Skeletal muscle satellite cell (primary cell): Measurements from ENCODE around the gene DOP1A.

Source experiments
- H3K27me3 ChIP-seq: 2 replicates; pipeline ENCODE4 v1.7.0; 2013; ENCODE audit warnings: low read length; ENCODE audit not compliant: control insufficient read depth, insufficient read depth
- H3K36me3 ChIP-seq: 2 replicates; pipeline ENCODE4 v1.7.0; 2013; ENCODE audit warnings: mild to moderate bottlenecking, control low read depth, low read length; ENCODE audit not compliant: insufficient read depth
- H3K4me1 ChIP-seq: 2 replicates; pipeline ENCODE4 v1.7.0; 2013; ENCODE audit warnings: low read length; ENCODE audit not compliant: control insufficient read depth, insufficient read depth
- H3K4me2 ChIP-seq: 2 replicates; pipeline ENCODE4 v1.7.0; 2013; ENCODE audit warnings: mild to moderate bottlenecking, low read length
- H3K4me3 ChIP-seq: 2 replicates; pipeline ENCODE4 v1.7.0; 2013; ENCODE audit warnings: low read length
- H3K9ac ChIP-seq: 2 replicates; pipeline ENCODE4 v1.7.0; 2013; ENCODE audit warnings: mild to moderate bottlenecking, low read depth, low read length, moderate library complexity
- H3K9me3 ChIP-seq: replicated peaks from 2 replicates; pipeline ENCODE4 v1.7.0; 2013; ENCODE audit warnings: mild to moderate bottlenecking, control low read depth, low read length

Gene DOP1A

GRCh38 chr6:83055366-83055964 lies 12.0 kb upstream of the DOP1A start:
- Histone ChIP-seq H3K4me3 (no peak overlapping the region), H3K9me3 (no peaks in the 10 kb centered on the region), H3K36me3 (peaks cover 4% of the 10 kb centered on the region), H3K27me3 (no peaks in the 10 kb centered on the region), H3K9ac (no peak overlapping the region), H3K4me2 (no peak overlapping the region), H3K4me1 (no peaks in the 10 kb centered on the region)

GRCh38 chr6:83057705-83058321 lies 9.7 kb upstream of the DOP1A start:
- H3K9me3 ChIP-seq, result no peaks in the 10 kb centered on the region
- peaks cover 4% of the 10 kb centered on the region for H3K36me3 ChIP-seq
- no peaks in the 10 kb centered on the region for H3K27me3 ChIP-seq
- no peaks in the 10 kb centered on the region for H3K4me1 ChIP-seq
- H3K4me2 ChIP-seq, result no peak overlapping the region
- no peak overlapping the region for H3K9ac ChIP-seq
- no peak overlapping the region for H3K4me3 ChIP-seq

GRCh38 chr6:83061190-83061589 lies 6.3 kb upstream of the DOP1A start:
- Histone ChIP-seq H3K9me3 (no peaks in the 10 kb centered on the region), H3K9ac (no peak overlapping the region), H3K4me3 (no peak overlapping the region), H3K4me1 (no peaks in the 10 kb centered on the region), H3K27me3 (no peaks in the 10 kb centered on the region), H3K36me3 (peaks cover 4% of the 10 kb centered on the region), H3K4me2 (no peak overlapping the region)

- no peaks in the 10 kb centered on the region for H3K27me3 ChIP-seq
- no peaks in the 10 kb centered on the region for H3K9me3 ChIP-seq
- no peak overlapping the region for H3K4me3 ChIP-seq
- H3K36me3 ChIP-seq, result no peaks in the 10 kb centered on the region
- no peak overlapping the region for H3K4me2 ChIP-seq
- no peak overlapping the region for H3K9ac ChIP-seq
- no peaks in the 10 kb centered on the region for H3K4me1 ChIP-seq
These were observed 5.2 kb upstream of the DOP1A start for GRCh38 chr6:83062225-83062624.

- H3K4me3 ChIP-seq, result peak within 1 kb of the TSS; percentile 86
- no peaks in the 10 kb centered on the region for H3K36me3 ChIP-seq
- peak within 1 kb of the TSS; percentile 92 for H3K4me2 ChIP-seq
- H3K27me3 ChIP-seq, result no peaks in the 10 kb centered on the region
- H3K9ac ChIP-seq, result peak within 1 kb of the TSS; percentile 78
- peaks cover 7% of the 10 kb centered on the region for H3K4me1 ChIP-seq
- H3K9me3 ChIP-seq, result no peaks in the 10 kb centered on the region
These were observed 1.8 kb upstream of the DOP1A start, which contains the start of gene UBE3D for GRCh38 chr6:83065511-83066192. Gene UBE3D, minus strand, starts transcription at chr6:83065841. Its CDS starts 123 bp downstream, at chr6:83065718.

GRCh38 chr6:83068616-83069015 lies 1.1 kb downstream of the DOP1A start:
- Histone ChIP-seq H3K4me3 (peak overlapping the region; percentile 94), H3K4me1 (peaks cover 12% of the 10 kb centered on the region), H3K4me2 (peak overlapping the region; percentile 88), H3K36me3 (no peaks in the 10 kb centered on the region), H3K9ac (peak overlapping the region; percentile 88), H3K27me3 (no peaks in the 10 kb centered on the region), H3K9me3 (no peaks in the 10 kb centered on the region)

GRCh38 chr6:83069633-83070032 lies 2.2 kb downstream of the DOP1A start:
- Histone ChIP-seq H3K27me3 (no peaks in the 10 kb centered on the region), H3K9ac (no peak overlapping the region), H3K9me3 (no peaks in the 10 kb centered on the region), H3K4me1 (peaks cover 12% of the 10 kb centered on the region), H3K36me3 (no peaks in the 10 kb centered on the region), H3K4me3 (no peak overlapping the region), H3K4me2 (no peak overlapping the region)

GRCh38 chr6:83071023-83071422 lies 3.6 kb downstream of the DOP1A start:
- Histone ChIP-seq H3K4me3 (no peak overlapping the region), H3K27me3 (no peaks in the 10 kb centered on the region), H3K9ac (no peak overlapping the region), H3K4me2 (no peak overlapping the region), H3K9me3 (no peaks in the 10 kb centered on the region), H3K4me1 (peaks cover 12% of the 10 kb centered on the region), H3K36me3 (no peaks in the 10 kb centered on the region)

GRCh38 chr6:83071707-83072106 lies 4.2 kb downstream of the DOP1A start:
- H3K4me1 ChIP-seq, result peaks cover 12% of the 10 kb centered on the region
- no peak overlapping the region for H3K4me2 ChIP-seq
- no peaks in the 10 kb centered on the region for H3K9me3 ChIP-seq
- H3K27me3 ChIP-seq, result no peaks in the 10 kb centered on the region
- H3K36me3 ChIP-seq, result no peaks in the 10 kb centered on the region
- no peak overlapping the region for H3K9ac ChIP-seq
- no peak overlapping the region for H3K4me3 ChIP-seq

GRCh38 chr6:83072726-83073125 lies 5.3 kb downstream of the DOP1A start:
- no peak overlapping the region for H3K4me2 ChIP-seq
- peaks cover 12% of the 10 kb centered on the region for H3K4me1 ChIP-seq
- no peak overlapping the region for H3K9ac ChIP-seq
- H3K4me3 ChIP-seq, result no peak overlapping the region
- no peaks in the 10 kb centered on the region for H3K27me3 ChIP-seq
- no peaks in the 10 kb centered on the region for H3K36me3 ChIP-seq
- H3K9me3 ChIP-seq, result no peaks in the 10 kb centered on the region

GRCh38 chr6:83073615-83074014 lies 6.1 kb downstream of the DOP1A start:
- H3K9me3 ChIP-seq, result no peaks in the 10 kb centered on the region
- H3K9ac ChIP-seq, result no peak overlapping the region
- no peaks in the 10 kb centered on the region for H3K36me3 ChIP-seq
- no peaks in the 10 kb centered on the region for H3K27me3 ChIP-seq
- no peak overlapping the region for H3K4me2 ChIP-seq
- no peak overlapping the region for H3K4me3 ChIP-seq
- H3K4me1 ChIP-seq, result peaks cover 8% of the 10 kb centered on the region
